IMR-90 (cell line): ENCODE measurements around the gene SRSF4.

Experiments used
- POLR2A ChIP-seq: IDR thresholded peaks from 2 replicates; pipeline ENCODE4 v1.6.1; 2012; ENCODE audit warnings: mild to moderate bottlenecking, low read depth, low read length
- TF ChIP-seq, protein P1 (sequence below): conservative IDR thresholded peaks from 2 replicates; pipeline ENCODE4 v1.5.1; 2012; ENCODE audit warnings: mild to moderate bottlenecking, low read depth, low read length, improper control_type of control experiment

DNA sequence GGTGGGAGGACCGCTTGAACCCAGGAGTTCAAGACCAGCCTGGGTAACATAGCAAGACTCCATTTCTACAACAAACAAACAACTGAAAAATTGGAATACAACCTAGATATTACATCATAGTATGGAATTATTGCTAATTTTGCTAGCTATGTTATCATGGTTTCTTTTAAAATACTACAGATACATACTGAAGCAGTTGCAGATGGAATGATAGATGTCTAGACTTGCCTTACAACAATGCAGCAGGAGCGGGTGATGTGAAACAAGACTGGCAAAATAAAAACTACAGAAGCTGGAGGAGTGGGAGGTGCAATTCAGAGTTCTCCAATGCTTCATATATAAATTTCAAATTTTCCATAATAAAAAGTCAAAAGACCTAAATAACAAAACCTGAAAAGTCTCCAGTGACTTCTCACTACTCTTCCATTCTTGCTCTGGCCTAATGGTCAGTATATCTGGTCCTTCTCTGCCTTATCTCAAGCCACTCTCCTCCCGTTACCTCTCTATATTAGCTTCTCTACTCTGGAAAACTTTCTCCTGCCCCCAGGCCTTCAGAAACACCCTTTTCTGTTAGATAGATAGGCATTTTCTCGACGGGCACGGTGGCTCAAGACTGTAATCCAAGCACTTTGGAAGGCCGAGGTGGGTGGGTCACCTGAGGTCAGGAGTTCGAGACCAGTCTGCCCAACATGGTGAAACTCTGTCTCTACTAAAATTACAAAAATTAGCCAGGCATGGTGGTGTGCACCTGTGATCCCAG lies 29.5 kb downstream of the SRSF4 start:
- TF ChIP-seq, protein P1, sequence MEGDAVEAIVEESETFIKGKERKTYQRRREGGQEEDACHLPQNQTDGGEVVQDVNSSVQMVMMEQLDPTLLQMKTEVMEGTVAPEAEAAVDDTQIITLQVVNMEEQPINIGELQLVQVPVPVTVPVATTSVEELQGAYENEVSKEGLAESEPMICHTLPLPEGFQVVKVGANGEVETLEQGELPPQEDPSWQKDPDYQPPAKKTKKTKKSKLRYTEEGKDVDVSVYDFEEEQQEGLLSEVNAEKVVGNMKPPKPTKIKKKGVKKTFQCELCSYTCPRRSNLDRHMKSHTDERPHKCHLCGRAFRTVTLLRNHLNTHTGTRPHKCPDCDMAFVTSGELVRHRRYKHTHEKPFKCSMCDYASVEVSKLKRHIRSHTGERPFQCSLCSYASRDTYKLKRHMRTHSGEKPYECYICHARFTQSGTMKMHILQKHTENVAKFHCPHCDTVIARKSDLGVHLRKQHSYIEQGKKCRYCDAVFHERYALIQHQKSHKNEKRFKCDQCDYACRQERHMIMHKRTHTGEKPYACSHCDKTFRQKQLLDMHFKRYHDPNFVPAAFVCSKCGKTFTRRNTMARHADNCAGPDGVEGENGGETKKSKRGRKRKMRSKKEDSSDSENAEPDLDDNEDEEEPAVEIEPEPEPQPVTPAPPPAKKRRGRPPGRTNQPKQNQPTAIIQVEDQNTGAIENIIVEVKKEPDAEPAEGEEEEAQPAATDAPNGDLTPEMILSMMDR, result no peak
- no peak for TF ChIP-seq POLR2A
